HepG2 (cell line): ENCODE data around the gene GALNT10. TPM values are rescaled to one million over a fixed set of nuclear protein-coding genes. Genes with fewer than 3 reads are reported as not detected.

Experiments
- FOXC1 ChIP-seq: sonication (generic); formaldehyde crosslinking; IDR thresholded peaks from 2 replicates; pipeline ENCODE4 v1.8.0; 2022; ENCODE audit warnings: mild to moderate bottlenecking, missing genetic modification reagents, borderline replicate concordance
- HNF4A ChIP-seq: sonication (generic); formaldehyde crosslinking; IDR thresholded peaks from 2 replicates; pipeline ENCODE4 v1.4.0; 2020; ENCODE audit warnings: missing genetic modification reagents
- KDM6A ChIP-seq: IDR thresholded peaks from 2 replicates; pipeline ENCODE4 v1.6.1; 2016; ENCODE audit warnings: low read depth
- KLF12 ChIP-seq: sonication (generic); formaldehyde crosslinking; IDR thresholded peaks from 2 replicates; pipeline ENCODE4 v1.4.0; 2020; ENCODE audit warnings: missing genetic modification reagents, borderline replicate concordance
- MBD4 ChIP-seq: IDR thresholded peaks from 2 replicates; pipeline ENCODE4 v1.6.1; 2012; ENCODE audit warnings: low read length, inconsistent platforms, borderline replicate concordance
- NR2C2 ChIP-seq: sonication (generic); formaldehyde crosslinking; IDR thresholded peaks from 2 replicates; pipeline ENCODE4 v1.4.0; 2020; ENCODE audit warnings: missing genetic modification reagents, mild to moderate bottlenecking, moderate library complexity, borderline replicate concordance
- POLR2G ChIP-seq: fragments of 200-400 bp; formaldehyde crosslinking; IDR thresholded peaks from 2 replicates; pipeline ENCODE4 v1.6.1; 2018; ENCODE audit warnings: mild to moderate bottlenecking, low read depth, low read length, moderate library complexity
- RNF219 ChIP-seq: sonication (generic); formaldehyde crosslinking; IDR thresholded peaks from 2 replicates; pipeline ENCODE4 v1.5.0; 2020; ENCODE audit warnings: mild to moderate bottlenecking, missing genetic modification reagents
- ZFP36 ChIP-seq: fragments of 150-350 bp; IDR thresholded peaks from 2 replicates; pipeline ENCODE4 v1.6.1; 2018; ENCODE audit warnings: borderline replicate concordance, low read length, low read depth; ENCODE audit not compliant: partially characterized antibody
- ZFP36L2 ChIP-seq: sonication (generic); formaldehyde crosslinking; IDR thresholded peaks from 2 replicates; pipeline ENCODE4 v1.4.0; 2020; ENCODE audit warnings: missing genetic modification reagents
- ZNF12 ChIP-seq: sonication (generic); formaldehyde crosslinking; IDR thresholded peaks from 2 replicates; pipeline ENCODE4 v1.5.0; 2020; ENCODE audit warnings: missing genetic modification reagents
- ZNF136 ChIP-seq: sonication (generic); formaldehyde crosslinking; IDR thresholded peaks from 2 replicates; pipeline ENCODE4 v1.8.1; 2022; ENCODE audit warnings: low read depth, mild to moderate bottlenecking, moderate library complexity, missing genetic modification reagents
- ZNF333 ChIP-seq: sonication (generic); formaldehyde crosslinking; IDR thresholded peaks from 2 replicates; pipeline ENCODE4 v1.4.0; 2020; ENCODE audit warnings: mild to moderate bottlenecking, missing genetic modification reagents, borderline replicate concordance
- ZNF430 ChIP-seq: sonication (generic); formaldehyde crosslinking; IDR thresholded peaks from 2 replicates; pipeline ENCODE4 v1.9.0; 2021; ENCODE audit warnings: mild to moderate bottlenecking, missing genetic modification reagents
- ZNF704 ChIP-seq: sonication (generic); formaldehyde crosslinking; IDR thresholded peaks from 2 replicates; pipeline ENCODE4 v1.8.1; 2023; ENCODE audit warnings: mild to moderate bottlenecking, inconsistent platforms, moderate library complexity, missing genetic modification reagents, borderline replicate concordance
- ZSCAN30 ChIP-seq: sonication (generic); formaldehyde crosslinking; IDR thresholded peaks from 2 replicates; pipeline ENCODE4 v1.5.0; 2020; ENCODE audit warnings: mild to moderate bottlenecking, missing genetic modification reagents
- polyA plus RNA-seq, 8 experiments: library from polyadenylated mRNA; depleted of rRNA in 3 of 8; stranded (reverse) in 7 of 8; unstranded in 1 of 8; fragments of >200 nt; fragmentation: Illumina TruSeq in 4 of 8; extraction: Trizol in 4 of 8; gene quantifications; 2 replicates each; pipeline versions ENCODE4 v1.2.1 to v1.2.3, GENCODE V29; 2011 to 2016; ENCODE audit warnings: low read depth in 4 of 8, missing spikeins in 1 of 8, mixed read lengths in 1 of 8; ENCODE audit not compliant: insufficient read depth in 1 of 8
- total RNA-seq, 5 experiments: library from RNA; depleted of rRNA; stranded (reverse); fragments of >200 nt; fragmentation: Illumina TruSeq; extraction: Trizol; gene quantifications; 2 replicates each; pipeline ENCODE4 v1.2.3, GENCODE V29; 2016; ENCODE audit warnings: low read depth in 1 of 5
- TF ChIP-seq, protein P1 (sequence below): sonication (generic); formaldehyde crosslinking; IDR thresholded peaks from 2 replicates; pipeline ENCODE4 v1.9.0; 2021; ENCODE audit warnings: missing genetic modification reagents, mild to moderate bottlenecking, borderline replicate concordance
- TF ChIP-seq, protein P2 (sequence below): fragments of 450-650 bp; IDR thresholded peaks from 2 replicates; pipeline ENCODE4 v1.6.1; 2016
- TF ChIP-seq, protein P3 (sequence below): sonication (generic); formaldehyde crosslinking; IDR thresholded peaks from 2 replicates; pipeline ENCODE4 v1.4.0; 2020; ENCODE audit warnings: missing genetic modification reagents

GALNT10 gene
- total and polyA plus RNA-seq, 2 of the 13 experiments (the other 11 are each of a cell fraction or from before 2014, with no cell fraction given), result 8.1 to 11.2 TPM

DNA sequence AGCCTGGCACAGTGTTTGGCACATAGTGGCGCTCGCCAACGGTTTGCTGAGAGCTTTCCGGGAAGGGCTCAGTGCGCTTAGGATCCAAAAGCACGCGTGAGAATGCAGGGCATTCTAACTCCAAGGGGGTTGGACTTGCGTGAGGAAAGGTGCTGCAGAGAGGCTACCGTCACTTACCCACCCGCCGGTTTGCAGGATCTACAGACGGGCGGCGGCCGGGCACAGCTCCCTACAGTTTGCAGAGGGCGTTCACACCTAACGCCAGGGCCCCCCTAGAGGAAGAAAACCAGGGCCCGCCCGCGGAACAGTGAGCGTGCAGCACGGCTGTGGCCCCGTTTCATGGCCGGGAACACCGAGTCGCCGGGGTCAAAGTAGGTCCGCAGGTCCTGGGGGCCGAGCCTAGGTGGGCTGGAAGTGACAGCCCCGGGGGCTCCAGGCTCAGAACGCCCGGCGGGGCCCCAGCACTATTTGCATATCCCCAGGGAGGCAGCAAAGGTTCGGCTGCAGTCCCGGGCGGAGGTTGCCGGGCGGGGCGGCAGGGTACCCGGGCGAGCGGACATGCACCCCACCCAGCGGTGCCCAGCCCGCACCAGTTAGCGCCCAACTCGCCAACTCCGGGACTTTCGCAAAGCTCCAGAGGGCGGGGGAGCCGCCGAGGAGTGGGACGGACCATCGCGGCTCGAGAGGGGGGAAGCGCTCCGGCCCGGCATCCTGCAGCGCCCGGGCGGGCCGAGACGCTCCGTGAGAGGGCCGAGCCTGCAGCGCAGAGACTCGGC, 526 bp upstream of the GALNT10 start (continued):
- TF ChIP-seq ZNF704 (CRISPR knock-in tag), result no peak
- TF ChIP-seq, protein P1, sequence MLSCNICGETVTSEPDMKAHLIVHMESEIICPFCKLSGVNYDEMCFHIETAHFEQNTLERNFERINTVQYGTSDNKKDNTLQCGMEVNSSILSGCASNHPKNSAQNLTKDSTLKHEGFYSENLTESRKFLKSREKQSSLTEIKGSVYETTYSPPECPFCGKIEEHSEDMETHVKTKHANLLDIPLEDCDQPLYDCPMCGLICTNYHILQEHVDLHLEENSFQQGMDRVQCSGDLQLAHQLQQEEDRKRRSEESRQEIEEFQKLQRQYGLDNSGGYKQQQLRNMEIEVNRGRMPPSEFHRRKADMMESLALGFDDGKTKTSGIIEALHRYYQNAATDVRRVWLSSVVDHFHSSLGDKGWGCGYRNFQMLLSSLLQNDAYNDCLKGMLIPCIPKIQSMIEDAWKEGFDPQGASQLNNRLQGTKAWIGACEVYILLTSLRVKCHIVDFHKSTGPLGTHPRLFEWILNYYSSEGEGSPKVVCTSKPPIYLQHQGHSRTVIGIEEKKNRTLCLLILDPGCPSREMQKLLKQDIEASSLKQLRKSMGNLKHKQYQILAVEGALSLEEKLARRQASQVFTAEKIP (CRISPR knock-in tag), result no peak
- TF ChIP-seq FOXC1, result no peak; the same call in 1 of the 2 replicates
- TF ChIP-seq HNF4A (CRISPR knock-in tag), result no peak; the same call in 1 of the 2 replicates
- TF ChIP-seq ZNF333 (CRISPR knock-in tag), result no peak
- TF ChIP-seq ZNF12, result no peak
- TF ChIP-seq POLR2G, result peak; percentile 71
- TF ChIP-seq, protein P2, sequence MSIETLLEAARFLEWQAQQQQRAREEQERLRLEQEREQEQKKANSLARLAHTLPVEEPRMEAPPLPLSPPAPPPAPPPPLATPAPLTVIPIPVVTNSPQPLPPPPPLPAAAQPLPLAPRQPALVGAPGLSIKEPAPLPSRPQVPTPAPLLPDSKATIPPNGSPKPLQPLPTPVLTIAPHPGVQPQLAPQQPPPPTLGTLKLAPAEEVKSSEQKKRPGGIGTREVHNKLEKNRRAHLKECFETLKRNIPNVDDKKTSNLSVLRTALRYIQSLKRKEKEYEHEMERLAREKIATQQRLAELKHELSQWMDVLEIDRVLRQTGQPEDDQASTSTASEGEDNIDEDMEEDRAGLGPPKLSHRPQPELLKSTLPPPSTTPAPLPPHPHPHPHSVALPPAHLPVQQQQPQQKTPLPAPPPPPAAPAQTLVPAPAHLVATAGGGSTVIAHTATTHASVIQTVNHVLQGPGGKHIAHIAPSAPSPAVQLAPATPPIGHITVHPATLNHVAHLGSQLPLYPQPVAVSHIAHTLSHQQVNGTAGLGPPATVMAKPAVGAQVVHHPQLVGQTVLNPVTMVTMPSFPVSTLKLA, result no peak
- no peak for TF ChIP-seq NR2C2
- TF ChIP-seq, protein P3, sequence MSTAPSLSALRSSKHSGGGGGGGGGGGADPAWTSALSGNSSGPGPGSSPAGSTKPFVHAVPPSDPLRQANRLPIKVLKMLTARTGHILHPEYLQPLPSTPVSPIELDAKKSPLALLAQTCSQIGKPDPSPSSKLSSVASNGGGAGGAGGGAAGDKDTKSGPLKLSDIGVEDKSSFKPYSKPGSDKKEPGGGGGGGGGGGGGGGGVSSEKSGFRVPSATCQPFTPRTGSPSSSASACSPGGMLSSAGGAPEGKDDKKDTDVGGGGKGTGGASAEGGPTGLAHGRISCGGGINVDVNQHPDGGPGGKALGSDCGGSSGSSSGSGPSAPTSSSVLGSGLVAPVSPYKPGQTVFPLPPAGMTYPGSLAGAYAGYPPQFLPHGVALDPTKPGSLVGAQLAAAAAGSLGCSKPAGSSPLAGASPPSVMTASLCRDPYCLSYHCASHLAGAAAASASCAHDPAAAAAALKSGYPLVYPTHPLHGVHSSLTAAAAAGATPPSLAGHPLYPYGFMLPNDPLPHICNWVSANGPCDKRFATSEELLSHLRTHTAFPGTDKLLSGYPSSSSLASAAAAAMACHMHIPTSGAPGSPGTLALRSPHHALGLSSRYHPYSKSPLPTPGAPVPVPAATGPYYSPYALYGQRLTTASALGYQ (CRISPR knock-in tag), result no peak
- TF ChIP-seq ZNF430, result 0 out of 2 replicates have a peak, but pooled peaks have one; percentile 19
- TF ChIP-seq KLF12, result 0 out of 2 replicates have a peak, but pooled peaks have one; percentile 34
- no peak for TF ChIP-seq ZSCAN30
- TF ChIP-seq ZFP36, result no peak
- 0 out of 2 replicates have a peak, but pooled peaks have one; percentile 23 for TF ChIP-seq ZNF136 (CRISPR knock-in tag)
- no peak for TF ChIP-seq RNF219 (CRISPR knock-in tag)
- no peak for TF ChIP-seq KDM6A (CRISPR knock-in tag)
- TF ChIP-seq ZFP36L2, result no peak
- TF ChIP-seq MBD4, result no peak
